GOT3 (cell line): ENCODE data around the gene TCP11X1.
"Not testable (repeated sequence)": the region's sequence is repeated elsewhere in the genome, so short reads cannot be mapped to it uniquely, and the experiment has no call there.

Source experiments
- DNase-seq: peaks from one replicate; lab custom pipeline; 2025; ENCODE audit warnings: mixed read lengths; lab: John Stamatoyannopoulos, UW

The TCP11X1 gene

GRCh38 chrX:102214986-102215385 is at the start of gene TCP11X1:
Gene TCP11X1 (plus strand): TSS chrX:102215301.
- not testable (repeated sequence) for DNase-seq

GRCh38 chrX:102185967-102186720 is 29.0 kb upstream of the TCP11X1 start:
- DNase-seq: no peak

DNA sequence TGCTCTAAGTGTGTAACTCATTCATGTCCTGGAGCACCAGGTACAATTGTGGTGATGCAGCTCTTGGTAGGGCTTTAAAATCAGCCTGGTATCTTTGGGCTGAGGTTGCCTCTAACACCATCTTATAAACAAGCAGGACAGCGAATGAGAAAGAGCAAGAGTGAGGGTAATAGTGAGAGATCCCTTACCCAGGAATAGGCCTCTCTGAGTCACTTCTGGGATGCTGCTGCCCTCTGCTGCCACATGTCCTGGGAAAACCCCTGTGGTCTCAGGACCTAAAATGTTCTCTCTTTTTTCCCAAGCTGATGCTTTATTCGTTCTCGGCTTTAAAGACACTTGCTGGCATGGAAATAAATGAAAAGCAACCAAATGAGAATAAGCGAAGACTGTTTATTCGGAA is 7.2 kb upstream of the TCP11X1 start:
- DNase-seq: not testable (repeated sequence)

DNA sequence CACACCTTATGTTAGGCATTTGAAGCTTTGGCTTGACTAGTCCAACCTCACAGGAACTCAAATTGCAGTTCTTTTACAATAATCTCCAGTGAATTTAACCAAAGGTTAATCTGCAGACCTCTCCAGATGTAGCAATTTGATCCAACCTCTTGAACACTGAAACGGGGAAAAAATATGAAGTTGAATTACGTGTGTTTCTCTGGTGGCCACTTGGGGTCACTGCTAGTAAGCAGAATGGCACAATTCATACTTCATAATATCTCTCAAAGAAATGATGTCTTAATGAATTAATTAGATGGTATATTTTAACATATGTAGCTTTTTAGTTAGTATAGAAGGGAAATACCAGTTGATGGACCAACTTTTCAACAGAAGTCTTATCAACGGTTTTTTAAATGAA is 1.4 kb downstream of the TCP11X1 start:
- DNase-seq: not testable (repeated sequence)

- DNase-seq: not testable (repeated sequence)
Observed at GRCh38 chrX:102235678-102236077, 20.6 kb downstream of the TCP11X1 start.

DNA sequence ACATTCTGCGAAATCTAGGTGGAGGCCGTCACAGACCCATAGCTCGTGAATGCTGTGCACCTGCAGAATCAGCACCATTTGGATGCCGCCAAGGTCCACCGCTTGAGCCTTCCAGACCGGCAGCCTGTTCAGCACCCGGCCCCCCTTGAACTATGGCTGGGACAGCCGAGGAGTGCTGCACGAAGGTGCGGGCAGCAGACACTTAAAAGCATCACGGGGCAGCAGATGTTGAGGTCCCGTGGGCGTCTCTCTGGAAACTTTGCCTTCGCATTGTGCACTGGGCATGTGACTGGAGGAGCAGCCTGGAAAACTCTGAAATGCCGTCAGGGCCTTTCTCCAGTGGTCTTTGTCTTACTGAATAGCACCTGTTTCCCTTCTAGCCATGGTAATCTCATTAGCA is 25.2 kb downstream of the TCP11X1 start:
- DNase-seq: not testable (repeated sequence)

GRCh38 chrX:102246893-102247292 is 31.8 kb downstream of the TCP11X1 start, which contains the start of gene NXF2:
Gene NXF2 (plus strand): TSS chrX:102247167. CDS start chrX:102307079, 59,912 bp downstream.
- DNase-seq: not testable (repeated sequence)

DNA sequence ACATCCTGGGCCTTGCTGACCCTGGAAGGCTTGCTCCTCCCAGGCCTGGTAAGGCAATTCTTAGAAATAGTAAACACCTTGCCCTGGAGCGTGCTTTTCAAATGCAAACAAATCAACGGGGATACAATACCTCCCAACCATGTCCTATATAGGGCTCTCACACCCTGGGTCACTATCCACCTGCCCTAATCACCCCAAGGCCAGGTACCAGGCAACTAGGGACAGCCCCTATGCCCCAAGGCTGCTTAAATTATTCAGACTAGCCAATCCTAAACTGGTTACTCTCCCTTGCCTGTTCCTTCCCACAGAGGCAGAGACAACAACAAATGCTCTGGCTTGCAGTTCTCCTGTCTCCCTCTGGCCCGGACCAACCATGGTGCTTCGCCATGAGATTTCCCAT is 57.1 kb downstream of the TCP11X1 start:
- not testable (repeated sequence) for DNase-seq
